ENCODE measurements around the gene VPS26C.

DNA sequence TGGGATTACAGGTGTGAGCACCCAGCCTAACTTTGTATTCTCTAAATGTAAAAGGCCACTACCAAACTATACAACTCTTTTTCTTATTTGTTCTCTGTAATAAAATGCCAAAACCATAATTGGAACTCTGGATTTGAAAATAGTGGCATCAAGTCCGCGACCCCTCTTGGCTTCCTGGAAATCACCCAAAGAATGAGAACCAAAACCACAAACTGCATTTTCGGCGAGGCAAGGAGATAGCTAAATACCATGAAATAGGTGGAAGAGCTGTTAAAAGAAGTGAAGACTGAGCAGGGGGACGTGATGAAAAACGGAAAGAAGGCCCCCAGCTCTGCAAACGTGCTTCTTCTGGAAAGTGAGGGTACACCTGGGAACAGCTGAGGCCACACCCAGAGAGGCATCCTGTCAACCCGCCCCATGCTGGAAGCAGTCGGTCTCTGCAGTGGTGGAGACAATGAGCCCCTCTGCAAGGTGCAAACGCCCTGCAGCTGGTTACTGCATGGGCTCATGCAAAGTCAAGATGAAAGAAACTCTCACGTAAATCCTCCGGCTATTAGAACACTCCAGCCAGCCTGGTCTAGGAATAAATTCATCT, 22.5 kb downstream of the VPS26C start:
- TF ChIP-seq, protein P1, sequence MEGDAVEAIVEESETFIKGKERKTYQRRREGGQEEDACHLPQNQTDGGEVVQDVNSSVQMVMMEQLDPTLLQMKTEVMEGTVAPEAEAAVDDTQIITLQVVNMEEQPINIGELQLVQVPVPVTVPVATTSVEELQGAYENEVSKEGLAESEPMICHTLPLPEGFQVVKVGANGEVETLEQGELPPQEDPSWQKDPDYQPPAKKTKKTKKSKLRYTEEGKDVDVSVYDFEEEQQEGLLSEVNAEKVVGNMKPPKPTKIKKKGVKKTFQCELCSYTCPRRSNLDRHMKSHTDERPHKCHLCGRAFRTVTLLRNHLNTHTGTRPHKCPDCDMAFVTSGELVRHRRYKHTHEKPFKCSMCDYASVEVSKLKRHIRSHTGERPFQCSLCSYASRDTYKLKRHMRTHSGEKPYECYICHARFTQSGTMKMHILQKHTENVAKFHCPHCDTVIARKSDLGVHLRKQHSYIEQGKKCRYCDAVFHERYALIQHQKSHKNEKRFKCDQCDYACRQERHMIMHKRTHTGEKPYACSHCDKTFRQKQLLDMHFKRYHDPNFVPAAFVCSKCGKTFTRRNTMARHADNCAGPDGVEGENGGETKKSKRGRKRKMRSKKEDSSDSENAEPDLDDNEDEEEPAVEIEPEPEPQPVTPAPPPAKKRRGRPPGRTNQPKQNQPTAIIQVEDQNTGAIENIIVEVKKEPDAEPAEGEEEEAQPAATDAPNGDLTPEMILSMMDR (conservative IDR thresholded peaks at IDR 0.05), result no peak
- no peak for TF ChIP-seq ZFX (IDR thresholded peaks at IDR 0.05)

Data from C4-2B (cell line).